ENCODE measurements around the gene EPHA3. TPM values are rescaled to one million over a fixed set of nuclear protein-coding genes. Genes with fewer than 3 reads are reported as not detected.

EPHA3 gene
- total RNA-seq, 2 donors from 2014 or later = 9.4 to 11.9 TPM

DNA sequence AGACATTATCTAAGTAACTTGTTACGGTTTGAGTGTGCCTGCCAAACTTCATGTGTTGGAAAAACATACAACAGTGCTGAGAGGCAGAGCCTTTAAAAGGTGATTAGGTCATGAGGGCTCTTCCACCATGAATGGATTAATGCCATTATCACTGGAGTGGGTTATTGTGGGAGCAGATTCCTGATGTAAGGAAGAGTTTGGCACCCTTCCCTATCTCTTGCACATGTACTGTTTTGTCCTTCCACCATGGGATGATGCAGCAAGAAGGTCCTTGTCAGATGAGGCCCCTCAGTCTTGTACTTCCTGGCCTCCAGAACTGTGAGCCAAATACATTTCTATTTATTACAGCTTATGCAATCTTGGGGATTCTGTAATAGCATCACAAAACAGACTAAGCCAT lies 413.9 kb downstream of the EPHA3 start:
- WGBS = 65% methylated on average over 1 of the region's 1 CpG
- H3K36me3 ChIP-seq = no peaks in the 10 kb centered on the region
- no peaks in the 10 kb centered on the region for H3K9me3 ChIP-seq
- H3K27ac ChIP-seq = no peak overlapping the region
- no peaks in the 10 kb centered on the region for H3K27me3 ChIP-seq (replicated peaks; ENCODE audit: insufficient read depth)
- no peak overlapping the region for H3K4me3 ChIP-seq
- no peak for DNase-seq (ENCODE audit: low spot score)
- H3K4me1 ChIP-seq (replicated peaks) = no peaks in the 10 kb centered on the region
- intact Hi-C loops (cut with DNase I) = no loop called here
- TF ChIP-seq POLR2A (IDR thresholded peaks at IDR 0.05) = no peak
- no peak for TF ChIP-seq CTCF (IDR thresholded peaks at IDR 0.05)
- no peak for TF ChIP-seq POLR2AphosphoS5 (IDR thresholded peaks at IDR 0.05)

GRCh38 chr3:89522155-89522554 lies 414.7 kb downstream of the EPHA3 start:
- intact Hi-C loops (cut with DNase I) = no loop called here
- H3K36me3 ChIP-seq = no peaks in the 10 kb centered on the region
- no peaks in the 10 kb centered on the region for H3K9me3 ChIP-seq
- no peak overlapping the region for H3K4me3 ChIP-seq
- 95% methylated on average over 2 of the region's 2 CpGs for WGBS
- no peaks in the 10 kb centered on the region for H3K4me1 ChIP-seq (replicated peaks)
- no peak for DNase-seq (ENCODE audit: low spot score)
- H3K27me3 ChIP-seq (replicated peaks; ENCODE audit: insufficient read depth) = no peaks in the 10 kb centered on the region
- H3K27ac ChIP-seq = no peak overlapping the region
- TF ChIP-seq CTCF (IDR thresholded peaks at IDR 0.05) = no peak
- no peak for TF ChIP-seq POLR2AphosphoS5 (IDR thresholded peaks at IDR 0.05)
- TF ChIP-seq POLR2A (IDR thresholded peaks at IDR 0.05) = no peak

- intact Hi-C loops (cut with DNase I) = no loop called here
- Histone ChIP-seq H3K36me3 (no peaks in the 10 kb centered on the region), H3K4me3 (no peak overlapping the region), H3K9me3 (no peaks in the 10 kb centered on the region), H3K27me3 (replicated peaks; ENCODE audit: insufficient read depth) (no peaks in the 10 kb centered on the region), H3K4me1 (replicated peaks) (no peaks in the 10 kb centered on the region), H3K27ac (no peak overlapping the region)
- WGBS = 75% methylated on average over 2 of the region's 2 CpGs
- TF ChIP-seq POLR2A (IDR thresholded peaks at IDR 0.05) = no peak
- DNase-seq (ENCODE audit: low spot score) = no peak
These were observed 418.2 kb downstream of the EPHA3 start for GRCh38 chr3:89525609-89526008.

DNA sequence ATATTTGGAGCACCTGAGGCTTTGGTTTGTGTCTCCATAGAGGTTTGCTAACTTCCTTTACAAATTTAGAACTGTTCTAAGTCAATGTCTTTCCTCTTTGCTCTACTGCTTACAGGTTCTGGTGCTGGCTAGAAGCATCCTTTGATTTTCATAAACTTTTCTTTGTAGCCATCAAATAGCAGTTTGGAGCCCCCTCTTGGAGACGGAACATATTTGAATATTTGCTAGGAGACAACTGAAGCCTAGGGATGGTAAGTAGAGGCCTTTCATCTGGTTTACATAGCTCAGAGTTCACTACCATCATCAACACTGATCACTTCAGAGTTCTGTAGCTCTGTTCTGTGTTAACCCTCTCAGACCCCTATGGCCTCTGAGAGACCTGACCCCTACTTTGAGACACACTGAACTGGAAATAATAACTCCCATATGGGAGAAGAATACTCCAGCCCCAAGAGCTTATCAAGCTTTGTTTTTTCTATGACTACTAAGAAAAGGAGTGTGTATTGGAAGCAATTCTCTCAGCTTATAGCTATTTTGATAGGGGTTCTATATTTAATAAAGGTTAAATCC lies 420.4 kb downstream of the EPHA3 start:
- 95% methylated on average over 1 of the region's 1 CpG for WGBS
- DNase-seq (ENCODE audit: low spot score) = no peak
- no peaks in the 10 kb centered on the region for H3K36me3 ChIP-seq
- no peaks in the 10 kb centered on the region for H3K4me1 ChIP-seq (replicated peaks)
- H3K4me3 ChIP-seq = no peak overlapping the region
- TF ChIP-seq POLR2A (IDR thresholded peaks at IDR 0.05) = no peak
- TF ChIP-seq POLR2AphosphoS5 (IDR thresholded peaks at IDR 0.05) = no peak
- no peak for TF ChIP-seq CTCF (IDR thresholded peaks at IDR 0.05)
- no peaks in the 10 kb centered on the region for H3K9me3 ChIP-seq
- H3K27ac ChIP-seq = no peak overlapping the region
- intact Hi-C loops (cut with DNase I) = no loop called here
- no peaks in the 10 kb centered on the region for H3K27me3 ChIP-seq (replicated peaks; ENCODE audit: insufficient read depth)

All from prostate gland (tissue), 2 donors.